HL-60 (cell line): Measurements from ENCODE around the gene ZNF462.

Experiments
- DNase-seq, 2 experiments: peaks; one replicate each; pipeline ENCODE4 v3.0.0-alpha.2; 2010 to 2020; ENCODE audit warnings: low read depth in 1 of 2, low spot score in 1 of 2
- H3K27ac ChIP-seq: fragments of 250-450 bp; sonication (Bioruptor Pico); replicated peaks from 2 replicates; pipeline ENCODE4 v1.5.1; 2020; ENCODE audit warnings: mild to moderate bottlenecking, moderate library complexity
- H3K27me3 ChIP-seq: fragments of 250-450 bp; sonication (Bioruptor Pico); 2 replicates; pipeline ENCODE4 v1.5.1; 2021; ENCODE audit warnings: mild to moderate bottlenecking, moderate library complexity; ENCODE audit not compliant: insufficient read depth, poor library complexity, severe bottlenecking
- H3K4me3 ChIP-seq: replicated peaks from 2 replicates; pipeline ENCODE4 v1.5.1; 2011; ENCODE audit warnings: mild to moderate bottlenecking, control low read depth, low read length; ENCODE audit not compliant: insufficient read depth
- CTCF ChIP-seq: IDR thresholded peaks from one replicate; pipeline ENCODE4 v1.5.1; 2011; ENCODE audit warnings: low read length, control low read depth, inconsistent platforms; ENCODE audit not compliant: insufficient read depth
- GABPA ChIP-seq: IDR thresholded peaks from 2 replicates; pipeline ENCODE4 v1.6.1; 2012; ENCODE audit warnings: low read depth
- POLR2AphosphoS5 ChIP-seq: IDR thresholded peaks from 2 replicates; pipeline ENCODE4 v1.6.1; 2012; ENCODE audit warnings: low read depth
- REST ChIP-seq: IDR thresholded peaks from 2 replicates; pipeline ENCODE4 v1.6.1; 2012; ENCODE audit warnings: low read depth; ENCODE audit not compliant: insufficient replicate concordance
- SPI1 ChIP-seq: IDR thresholded peaks from 2 replicates; pipeline ENCODE4 v1.6.1; 2012; ENCODE audit warnings: low read depth, mild to moderate bottlenecking, borderline replicate concordance

The ZNF462 gene

GRCh38 chr9:106892632-106893031 lies 29.7 kb downstream of the ZNF462 start:
- H3K4me3 ChIP-seq, result no peak overlapping the region
- no peak for DNase-seq
- no peaks in the 10 kb centered on the region for H3K27me3 ChIP-seq
- no peak overlapping the region for H3K27ac ChIP-seq
- TF ChIP-seq CTCF, result no peak
- TF ChIP-seq SPI1, result no peak
- TF ChIP-seq REST, result no peak
- TF ChIP-seq POLR2AphosphoS5, result no peak
- no peak for TF ChIP-seq GABPA

- Histone ChIP-seq H3K27ac (no peak overlapping the region), H3K4me3 (no peak overlapping the region), H3K27me3 (no peaks in the 10 kb centered on the region)
- DNase-seq, result no peak
- no peak for TF ChIP-seq SPI1
- no peak for TF ChIP-seq GABPA
- no peak for TF ChIP-seq REST
- TF ChIP-seq POLR2AphosphoS5, result no peak
- TF ChIP-seq CTCF, result no peak
These were observed 30.1 kb downstream of the ZNF462 start for GRCh38 chr9:106893088-106893487.

GRCh38 chr9:106896695-106897094 lies 33.7 kb downstream of the ZNF462 start:
- no peak for TF ChIP-seq GABPA
- TF ChIP-seq POLR2AphosphoS5, result no peak
- TF ChIP-seq CTCF, result no peak
- TF ChIP-seq REST, result no peak
- TF ChIP-seq SPI1, result no peak
- Histone ChIP-seq H3K4me3 (no peak overlapping the region), H3K27me3 (no peaks in the 10 kb centered on the region), H3K27ac (no peak overlapping the region)
- DNase-seq, result no peak
